GM11168 (cell line): ENCODE data around the gene RAB24.
"Not testable (repeated sequence)": the region's sequence is repeated elsewhere in the genome, so short reads cannot be mapped to it uniquely, and the experiment has no call there.

Experiments used
- in situ Hi-C: fragments of 300-500 bp; cut with MboI; formaldehyde crosslinking; loops from one replicate; pipeline ENCODE4 v1.12.0; 2022; ENCODE audit warnings: low sequenced_read_pairs; ENCODE audit not compliant: unreplicated experiment

Gene RAB24

GRCh38 chr5:177299697-177300096 lies 3.8 kb downstream of the RAB24 start:
- in situ Hi-C loops: no loop called here

- in situ Hi-C loops: no loop called here
Measured at GRCh38 chr5:177297922-177298321, 5.6 kb downstream of the RAB24 start.

- in situ Hi-C loops: no loop called here
Measured at GRCh38 chr5:177296581-177296980, 6.9 kb downstream of the RAB24 start.

GRCh38 chr5:177295924-177296323 lies 7.6 kb downstream of the RAB24 start:
- in situ Hi-C loops: no loop called here

GRCh38 chr5:177294632-177295031 lies 8.9 kb downstream of the RAB24 start:
- in situ Hi-C loops: no loop called here

GRCh38 chr5:177293819-177294581 lies 9.5 kb downstream of the RAB24 start:
- in situ Hi-C loops: no loop called here

GRCh38 chr5:177291735-177292134 lies 11.8 kb downstream of the RAB24 start:
- in situ Hi-C loops: no loop called here

- in situ Hi-C loops: no loop called here
Measured at GRCh38 chr5:177290816-177291596, 12.5 kb downstream of the RAB24 start.

- in situ Hi-C loops: no loop called here
Measured at GRCh38 chr5:177288191-177288590, 15.3 kb downstream of the RAB24 start.

- in situ Hi-C loops: no loop called here
Measured at GRCh38 chr5:177276886-177277285, 26.6 kb downstream of the RAB24 start.

GRCh38 chr5:177275883-177276282 lies 27.6 kb downstream of the RAB24 start:
- in situ Hi-C loops: no loop called here

- in situ Hi-C loops: no loop called here
Measured at GRCh38 chr5:177271113-177271512, 32.4 kb downstream of the RAB24 start.

- in situ Hi-C loops: no loop called here
Measured at GRCh38 chr5:177270653-177271052, 32.9 kb downstream of the RAB24 start.

- in situ Hi-C loops: no loop called here
Measured at GRCh38 chr5:177269976-177270375, 33.5 kb downstream of the RAB24 start.

- in situ Hi-C loops: no loop called here
Measured at GRCh38 chr5:177269232-177269895, 34.2 kb downstream of the RAB24 start.

- in situ Hi-C loops: no loop called here
Measured at GRCh38 chr5:177265395-177265794, 38.1 kb downstream of the RAB24 start.

GRCh38 chr5:177264178-177264577 lies 39.3 kb downstream of the RAB24 start:
- in situ Hi-C loops: no loop called here

- in situ Hi-C loops: no loop called here
Measured at GRCh38 chr5:177261510-177261909, 42.0 kb downstream of the RAB24 start.

GRCh38 chr5:177260961-177261360 lies 42.6 kb downstream of the RAB24 start:
- in situ Hi-C loops: no loop called here

GRCh38 chr5:177258711-177259110 lies 44.8 kb downstream of the RAB24 start:
- in situ Hi-C loops: not testable (repeated sequence)

- in situ Hi-C loops: no loop called here
Measured at GRCh38 chr5:177256296-177256695, 47.2 kb downstream of the RAB24 start.
